Urinary bladder (tissue), 2 donors: Measurements from ENCODE around the gene VPREB3. TPM values are rescaled to one million over a fixed set of nuclear protein-coding genes. Genes with fewer than 3 reads are reported as not detected.

Experiments
- polyA plus RNA-seq: library from polyadenylated mRNA; stranded (reverse); fragments of 200-250 nt; gene quantifications from one replicate; pipeline ENCODE4 v1.2.3, GENCODE V29; 2013
- total RNA-seq: library from RNA; depleted of rRNA; stranded (reverse); fragments of >200 nt; gene quantifications from one replicate; pipeline ENCODE4 v1.2.3, GENCODE V29; 2014
- donor health status: healthy.

VPREB3 gene
- total and polyA plus RNA-seq, 2 donors, result not detected

Other genes starting within 250 kb of the VPREB3 start
- not detected for gene IGLL1, start 174.1 kb downstream of the VPREB3 start, total RNA-seq
- not detected for gene IGLL1, start 174.1 kb downstream of the VPREB3 start, polyA plus RNA-seq
- 0.48 TPM for gene DRICH1, start 122.1 kb downstream of the VPREB3 start, total RNA-seq
- gene DRICH1, start 122.1 kb downstream of the VPREB3 start, polyA plus RNA-seq, result 0.06 TPM
- not detected for gene RGL4, start 63.4 kb downstream of the VPREB3 start, total RNA-seq
- 0.32 TPM for gene RGL4, start 63.4 kb downstream of the VPREB3 start, polyA plus RNA-seq
- gene ZNF70, start 3.3 kb downstream of the VPREB3 start, total RNA-seq, result 9.9 TPM
- gene ZNF70, start 3.3 kb downstream of the VPREB3 start, polyA plus RNA-seq, result 1.6 TPM
- gene C22orf15, start 8.6 kb upstream of the VPREB3 start, total RNA-seq, result 0.63 TPM
- 0.82 TPM for gene C22orf15, start 8.6 kb upstream of the VPREB3 start, polyA plus RNA-seq
- gene CHCHD10, start 13.5 kb upstream of the VPREB3 start, total RNA-seq, result 3.6 TPM
- gene CHCHD10, start 13.5 kb upstream of the VPREB3 start, polyA plus RNA-seq, result 69.8 TPM
- gene MMP11, start 18.4 kb upstream of the VPREB3 start, total RNA-seq, result 7.3 TPM
- gene MMP11, start 18.4 kb upstream of the VPREB3 start, polyA plus RNA-seq, result 5.6 TPM
- gene SMARCB1, start 32.5 kb upstream of the VPREB3 start, total RNA-seq, result 16.7 TPM
- 47.9 TPM for gene SMARCB1, start 32.5 kb upstream of the VPREB3 start, polyA plus RNA-seq
- gene DERL3, start 84.6 kb upstream of the VPREB3 start, total RNA-seq, result 0.74 TPM
- 0.98 TPM for gene DERL3, start 84.6 kb upstream of the VPREB3 start, polyA plus RNA-seq
- gene SLC2A11, start 103.5 kb upstream of the VPREB3 start, total RNA-seq, result 13.0 TPM
- 12.0 TPM for gene SLC2A11, start 103.5 kb upstream of the VPREB3 start, polyA plus RNA-seq
- 70.1 TPM for gene MIF, start 140.0 kb upstream of the VPREB3 start, total RNA-seq
- gene MIF, start 140.0 kb upstream of the VPREB3 start, polyA plus RNA-seq, result 528 TPM
- gene GSTT2B, start 206.8 kb upstream of the VPREB3 start, total RNA-seq, result 2.1 TPM
- gene GSTT2B, start 206.8 kb upstream of the VPREB3 start, polyA plus RNA-seq, result 30.4 TPM
- 3.0 TPM for gene DDTL, start 212.5 kb upstream of the VPREB3 start, total RNA-seq
- 6.3 TPM for gene DDTL, start 212.5 kb upstream of the VPREB3 start, polyA plus RNA-seq
- gene DDT, start 220.0 kb upstream of the VPREB3 start, total RNA-seq, result 71.1 TPM
- 232 TPM for gene DDT, start 220.0 kb upstream of the VPREB3 start, polyA plus RNA-seq
- not detected for gene GSTT2, start 225.7 kb upstream of the VPREB3 start, total RNA-seq
- 5.7 TPM for gene GSTT2, start 225.7 kb upstream of the VPREB3 start, polyA plus RNA-seq